Head of caudate nucleus (tissue), 42 donors: ENCODE measurements around the gene KIAA0040.

Source experiments
- DNase-seq, 42 donors: peaks; one replicate each; pipeline versions ENCODE4 v3.0.0 to v3.0.0-alpha.2; 2020 to 2021; ENCODE audit warnings: mixed read lengths in 7 of 42
- intact Hi-C: fragments of 100-400 bp; cut with DNase I; formaldehyde crosslinking; loops from one replicate; pipeline ENCODE4 v1.15.0; 2022

Gene KIAA0040

GRCh38 chr1:175192630-175193526 lies at the start of gene KIAA0040:
TSS of gene KIAA0040 (minus strand) at chr1:175192776. CDS start at chr1:175161013, 31,763 bp downstream.
- DNase-seq, result peak in 35 of 42 donors; percentile 11 to 69 (median 24)
- intact Hi-C loops, result no loop called here

GRCh38 chr1:175237389-175237788 lies 44.8 kb upstream of the KIAA0040 start:
- DNase-seq, result no peak
- intact Hi-C loops, result no loop called here

- no peak for DNase-seq
- intact Hi-C loops, result no loop called here
Measured at GRCh38 chr1:175234639-175235038, 42.1 kb upstream of the KIAA0040 start.

- intact Hi-C loops, result no loop called here
- no peak for DNase-seq
Measured at GRCh38 chr1:175232335-175232734, 39.8 kb upstream of the KIAA0040 start.

GRCh38 chr1:175225805-175226129 lies 33.2 kb upstream of the KIAA0040 start:
- DNase-seq, result no peak
- intact Hi-C loops, result no loop called here

- DNase-seq, result no peak
- intact Hi-C loops, result no loop called here
Measured at GRCh38 chr1:175222296-175222938, 29.8 kb upstream of the KIAA0040 start.

- no peak for DNase-seq
- intact Hi-C loops, result no loop called here
Measured at GRCh38 chr1:175221557-175222175, 29.1 kb upstream of the KIAA0040 start.

GRCh38 chr1:175220853-175221556 lies 28.4 kb upstream of the KIAA0040 start:
- no peak for DNase-seq
- intact Hi-C loops, result no loop called here

GRCh38 chr1:175219774-175220173 lies 27.2 kb upstream of the KIAA0040 start:
- no peak for DNase-seq
- intact Hi-C loops, result no loop called here

GRCh38 chr1:175218786-175219434 lies 26.3 kb upstream of the KIAA0040 start:
- DNase-seq, result no peak
- intact Hi-C loops, result no loop called here

- intact Hi-C loops, result no loop called here
- no peak for DNase-seq
Measured at GRCh38 chr1:175217721-175218531, 25.4 kb upstream of the KIAA0040 start.

GRCh38 chr1:175216444-175216843 lies 23.9 kb upstream of the KIAA0040 start:
- intact Hi-C loops, result no loop called here
- no peak for DNase-seq

GRCh38 chr1:175211656-175212055 lies 19.1 kb upstream of the KIAA0040 start:
- intact Hi-C loops, result no loop called here
- DNase-seq, result no peak

GRCh38 chr1:175210744-175211143 lies 18.2 kb upstream of the KIAA0040 start:
- intact Hi-C loops, result no loop called here

GRCh38 chr1:175209493-175209921 lies 16.9 kb upstream of the KIAA0040 start:
- DNase-seq, result peak in 1 of 42 donors; percentile 17
- intact Hi-C loops, result no loop called here

More at GRCh38 chr1:175210744-175211143, 18.2 kb upstream of the KIAA0040 start:
- peak in 1 of 42 donors; percentile 3 for DNase-seq

- intact Hi-C loops, result no loop called here
- DNase-seq, result peak in 1 of 42 donors; percentile 31
Measured at GRCh38 chr1:175208773-175209492, 16.4 kb upstream of the KIAA0040 start.

- DNase-seq, result peak in 1 of 42 donors; percentile 1
- intact Hi-C loops, result no loop called here
Measured at GRCh38 chr1:175207971-175208370, 15.4 kb upstream of the KIAA0040 start.
